Lung microvascular endothelial cell (primary cell): ENCODE measurements around the gene PSMD8. TPM values are rescaled to one million over a fixed set of nuclear protein-coding genes. Genes with fewer than 3 reads are reported as not detected.
A peak's percentile ranks its signal among the peaks of the same experiment; 100 is the strongest.
"Not testable (repeated sequence)": the region's sequence is repeated elsewhere in the genome, so short reads cannot be mapped to it uniquely, and the experiment has no call there.

Experiments
- DNase-seq, 2 donors: peaks; one replicate each; pipeline versions ENCODE4 v3.0.0 to v3.0.0-alpha.2; 2010; ENCODE audit warnings: low read depth in 2 of 2
- total RNA-seq: library from RNA; depleted of rRNA; stranded (reverse); fragments of >200 nt; gene quantifications from 2 replicates; pipeline ENCODE4 v1.2.1, GENCODE V29; 2014

PSMD8 gene
- total RNA-seq, 1 donor from 2014 or later, result 178 TPM

DNA sequence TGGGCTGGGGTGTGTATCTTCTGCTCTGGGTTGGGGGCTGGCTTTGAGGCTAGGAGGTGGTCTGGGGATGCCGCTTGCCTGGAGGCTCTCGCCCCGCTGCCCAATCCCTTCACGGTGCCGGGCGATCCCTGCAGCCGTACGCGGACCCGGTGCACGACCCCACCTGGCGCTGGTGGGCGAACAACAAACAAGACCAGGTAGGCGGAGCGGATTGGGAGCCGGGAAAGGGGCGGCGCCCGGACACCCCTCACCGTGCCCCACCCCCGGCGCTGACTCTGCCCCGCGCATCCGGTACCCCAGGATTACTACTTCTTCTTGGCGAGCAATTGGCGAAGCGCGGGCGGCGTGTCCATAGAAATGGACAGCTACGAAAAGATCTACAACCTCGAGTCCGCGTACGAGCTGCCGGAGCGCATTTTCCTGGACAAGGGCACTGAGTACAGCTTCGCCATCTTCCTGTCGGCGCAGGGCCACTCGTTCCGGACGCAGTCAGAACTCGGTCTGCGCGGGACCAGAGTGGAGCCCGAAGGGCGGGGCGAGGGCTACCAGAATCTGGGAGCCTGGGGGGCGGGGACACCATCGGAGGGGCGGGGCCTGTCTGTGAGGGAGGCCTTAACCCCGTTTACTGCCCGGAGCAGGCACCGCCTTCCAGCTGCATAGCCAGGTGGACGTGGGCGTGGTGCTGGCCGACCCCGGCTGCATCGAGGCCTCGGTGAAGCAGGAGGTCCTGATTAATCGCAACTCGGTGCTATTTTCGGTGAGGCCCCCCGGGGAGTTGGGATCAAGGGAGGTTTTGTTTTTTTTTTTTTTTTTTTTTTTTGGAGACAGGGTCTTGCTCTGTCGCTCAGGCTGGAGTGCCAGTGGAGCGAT lies 12.1 kb upstream of the PSMD8 start:
- peak; percentile 45 to 69 for DNase-seq

DNA sequence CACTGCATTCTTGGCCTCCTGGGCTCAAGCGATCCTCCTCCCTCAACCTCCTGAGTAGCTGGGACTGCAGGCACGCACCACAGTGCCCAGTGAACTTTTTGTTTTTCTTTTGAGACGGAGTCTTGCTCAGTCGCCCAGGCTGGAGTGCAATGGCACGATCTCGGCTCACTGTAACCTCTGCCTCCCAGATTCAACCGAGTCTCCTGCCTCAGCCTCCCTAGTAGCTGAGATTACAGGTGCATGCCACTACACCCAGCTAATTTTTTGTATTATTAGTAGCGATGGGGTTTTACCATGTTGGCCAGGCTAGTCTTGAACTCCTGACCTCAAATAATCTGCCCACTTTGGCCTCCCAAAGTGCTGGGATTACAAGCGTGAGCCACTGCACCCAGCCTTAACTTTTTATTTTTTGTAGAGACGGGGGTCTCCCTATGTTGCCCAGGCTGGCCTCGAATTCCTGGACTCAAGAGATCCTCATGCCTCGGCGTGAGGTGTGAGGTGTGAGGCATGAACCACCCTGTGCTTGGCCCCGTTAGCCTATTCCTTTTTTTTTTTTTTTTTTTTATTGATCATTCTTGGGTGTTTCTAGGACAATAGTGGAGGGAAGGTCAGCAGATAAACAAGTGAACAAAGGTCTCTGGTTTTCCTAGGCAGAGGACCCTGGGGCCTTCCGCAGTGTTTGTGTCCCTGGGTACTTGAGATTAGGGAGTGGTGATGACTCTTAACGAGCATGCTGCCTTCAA lies 11.3 kb upstream of the PSMD8 start:
- DNase-seq, result not testable (repeated sequence)

DNA sequence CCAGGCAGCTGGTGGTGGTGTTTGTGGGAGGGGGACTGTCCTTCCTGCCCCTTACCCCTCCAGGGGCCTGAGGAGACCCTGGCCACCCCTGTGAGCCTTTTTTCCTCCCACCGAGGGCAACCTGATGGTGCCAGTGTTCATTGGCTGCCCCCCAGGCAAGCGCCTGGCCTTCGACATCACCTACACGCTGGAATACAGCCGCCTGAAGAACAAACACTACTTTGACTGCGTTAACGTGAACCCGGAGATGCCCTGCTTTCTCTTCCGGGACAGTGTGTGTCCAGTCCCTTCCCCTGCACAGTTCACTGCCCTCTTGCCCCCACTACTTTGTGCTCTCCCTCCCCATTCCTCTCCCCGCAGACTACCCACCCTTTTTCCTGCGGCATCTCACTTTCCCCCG lies 7.3 kb upstream of the PSMD8 start:
- DNase-seq, result no peak

DNA sequence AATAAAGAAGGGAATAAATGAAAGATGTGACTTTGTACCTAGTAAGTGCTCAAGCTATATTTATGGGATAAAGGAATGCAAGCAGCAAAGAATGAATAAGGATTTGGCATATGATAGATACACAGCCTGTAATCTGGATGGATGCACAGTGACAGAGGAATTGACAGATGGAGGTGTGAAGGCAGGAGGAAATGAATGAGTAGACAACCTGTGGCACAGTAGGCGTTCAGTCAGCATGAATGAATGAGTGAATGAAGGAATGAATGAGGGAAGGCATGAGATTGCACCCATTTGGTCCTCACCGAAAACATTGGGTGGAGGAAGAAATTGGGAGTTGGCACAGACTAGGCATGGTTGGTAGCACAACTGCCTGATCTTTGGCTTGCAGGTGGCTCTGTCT lies 4.8 kb upstream of the PSMD8 start:
- no peak for DNase-seq

DNA sequence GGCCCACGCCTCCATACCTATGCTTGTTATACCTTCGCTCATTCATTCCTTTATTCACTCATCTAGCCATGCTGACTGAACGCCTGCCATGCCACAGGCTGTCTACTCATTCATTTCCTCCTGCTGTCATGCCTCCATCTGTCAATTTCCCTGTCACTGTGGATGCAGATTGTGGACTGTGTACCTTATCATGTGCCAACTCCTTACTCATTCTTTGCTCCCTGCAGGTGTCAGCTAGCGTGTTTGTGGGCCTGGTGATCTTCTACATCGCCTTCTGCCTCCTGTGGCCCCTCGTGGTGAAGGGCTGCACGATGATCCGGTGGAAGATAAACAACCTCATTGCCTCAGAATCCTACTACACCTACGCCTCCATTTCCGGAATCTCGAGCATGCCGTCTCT lies 4.1 kb upstream of the PSMD8 start:
- DNase-seq, result no peak

DNA sequence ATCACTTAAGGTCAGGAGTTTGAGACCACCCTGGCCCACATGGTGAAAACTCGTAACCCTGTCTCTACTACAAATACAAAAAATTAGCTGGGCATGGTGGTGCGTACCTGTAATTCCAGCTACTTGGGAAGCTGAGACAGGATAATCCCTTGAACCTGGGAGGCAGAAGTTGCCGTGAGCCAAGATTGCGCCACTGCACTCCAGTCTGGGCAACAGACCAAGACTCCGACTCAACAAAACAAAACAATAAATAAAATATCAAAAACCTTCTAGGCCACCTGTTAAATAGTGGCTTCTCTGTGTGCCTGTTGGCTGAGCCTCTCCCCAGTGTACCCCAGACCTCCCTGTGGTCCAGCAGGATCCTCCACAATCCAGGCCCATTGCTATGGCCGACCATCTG lies 3.3 kb upstream of the PSMD8 start:
- DNase-seq, result no peak

DNA sequence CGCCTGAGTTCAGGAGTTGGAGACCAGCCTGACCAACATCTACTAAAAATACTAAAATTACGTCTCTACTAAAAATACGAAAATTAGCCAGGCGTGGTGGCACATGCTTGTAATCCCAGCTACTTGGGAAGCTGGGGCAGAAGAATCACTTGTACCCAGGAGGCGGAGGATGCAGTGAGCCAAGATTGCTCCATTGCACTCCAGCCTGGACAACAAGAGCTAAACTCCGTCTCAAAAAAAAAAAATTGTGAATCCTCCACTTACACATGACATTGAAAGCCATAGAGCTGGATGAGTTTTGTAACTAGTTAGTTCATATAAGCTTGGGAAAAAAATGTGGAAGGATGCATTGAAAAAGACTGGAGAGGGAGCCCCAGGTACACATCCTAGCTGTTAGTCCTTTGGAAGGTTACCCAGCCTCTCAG lies 452 bp upstream of the PSMD8 start:
- no peak for DNase-seq

DNA sequence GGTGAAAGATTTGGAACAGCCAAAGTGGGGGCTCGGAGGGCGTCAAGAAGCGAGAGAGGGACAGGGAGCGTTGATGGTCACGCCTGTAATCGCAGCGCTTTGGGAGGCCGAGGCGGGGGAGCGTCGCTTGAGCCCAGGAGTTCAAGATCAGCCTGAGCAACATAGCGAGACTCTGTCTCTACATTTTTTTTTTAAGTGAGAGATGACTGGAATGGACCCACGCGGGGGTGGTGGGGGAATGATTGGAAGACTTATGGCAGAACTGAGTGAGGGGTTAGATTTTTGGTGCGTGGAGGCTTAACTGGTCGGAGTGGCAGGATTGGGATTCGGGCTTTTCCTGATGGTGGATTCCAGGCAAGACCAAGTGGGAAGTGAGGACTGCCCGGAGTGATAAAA lies 725 bp downstream of the PSMD8 start:
- DNase-seq, result no peak

DNA sequence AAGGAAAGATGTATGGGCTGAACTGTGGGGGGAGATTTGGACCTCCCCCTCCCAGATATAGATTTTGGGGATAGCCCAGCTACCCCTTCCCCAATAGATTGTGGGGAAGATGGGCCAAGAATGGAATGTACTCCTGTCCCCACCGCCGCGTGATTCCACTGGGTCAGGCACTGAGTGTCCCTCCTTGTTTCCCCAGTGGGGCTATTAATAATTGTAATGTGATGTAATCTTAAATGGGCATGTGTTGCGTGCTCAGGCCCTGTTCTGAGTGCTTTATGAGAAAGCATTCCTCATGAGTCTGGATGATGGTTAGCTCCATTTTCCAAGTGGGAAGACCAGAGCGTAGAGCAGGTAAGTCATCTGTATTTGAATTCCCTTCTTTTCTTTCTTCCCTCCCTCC lies 1.4 kb downstream of the PSMD8 start:
- peak in 1 of 2 donors; percentile 28 for DNase-seq

DNA sequence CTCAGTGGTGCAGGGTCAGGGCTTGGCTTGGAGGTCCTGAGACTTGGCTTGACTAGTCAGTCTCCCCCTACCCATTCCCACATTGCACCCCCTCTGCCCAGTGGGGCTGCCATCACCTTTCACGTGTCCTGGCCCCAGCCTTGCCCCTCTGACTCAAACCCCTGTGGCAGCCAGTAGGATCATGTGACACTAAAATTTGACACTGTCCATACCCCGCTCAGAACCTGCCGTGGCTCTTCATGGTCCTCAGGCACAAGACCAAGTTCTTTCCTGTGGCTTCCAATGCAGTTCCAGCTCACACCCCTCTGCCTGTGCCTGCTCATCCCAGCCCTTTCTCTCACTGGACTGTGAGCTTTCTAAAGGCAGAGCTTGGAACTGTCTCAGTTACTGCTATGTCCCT lies 2.2 kb downstream of the PSMD8 start:
- DNase-seq, result no peak

DNA sequence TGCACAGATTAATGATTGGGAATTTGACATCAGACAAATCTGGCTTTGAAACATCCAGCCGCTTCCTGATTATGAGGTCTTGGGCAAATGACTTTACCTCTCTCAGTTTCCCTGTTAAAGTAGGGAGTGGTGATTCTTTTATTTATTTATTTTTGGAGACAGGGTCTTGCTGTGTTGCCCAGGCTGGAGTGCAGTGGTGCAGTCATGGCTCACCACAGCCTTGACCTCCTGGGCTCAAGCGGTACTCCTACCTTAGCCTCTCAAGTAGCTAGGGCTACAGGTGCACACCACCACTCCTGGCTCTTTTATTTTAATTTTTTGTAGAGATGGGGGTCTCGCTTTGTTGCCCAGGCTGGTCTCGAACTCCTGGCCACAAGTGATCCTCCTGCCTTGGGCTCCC lies 2.7 kb downstream of the PSMD8 start:
- DNase-seq, result no peak

DNA sequence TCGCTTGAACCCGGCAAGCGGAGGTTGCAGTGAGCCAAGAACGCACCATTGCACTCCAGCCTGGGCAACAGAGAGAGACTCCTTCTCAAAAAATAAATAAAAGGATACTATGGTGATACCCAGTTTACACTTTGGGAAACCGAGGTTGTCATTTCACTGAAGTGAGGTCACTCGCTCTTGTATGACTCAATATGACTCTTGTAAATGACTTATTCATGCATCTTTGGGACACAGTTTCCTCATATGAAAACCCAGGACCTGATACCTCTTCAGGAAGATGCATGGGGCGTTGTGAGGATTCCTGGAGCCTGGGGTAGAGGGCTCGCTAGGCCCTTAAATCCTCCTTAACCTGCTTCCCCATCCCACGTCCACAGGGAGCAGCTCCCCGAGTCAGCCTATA lies 4.5 kb downstream of the PSMD8 start:
- no peak for DNase-seq

DNA sequence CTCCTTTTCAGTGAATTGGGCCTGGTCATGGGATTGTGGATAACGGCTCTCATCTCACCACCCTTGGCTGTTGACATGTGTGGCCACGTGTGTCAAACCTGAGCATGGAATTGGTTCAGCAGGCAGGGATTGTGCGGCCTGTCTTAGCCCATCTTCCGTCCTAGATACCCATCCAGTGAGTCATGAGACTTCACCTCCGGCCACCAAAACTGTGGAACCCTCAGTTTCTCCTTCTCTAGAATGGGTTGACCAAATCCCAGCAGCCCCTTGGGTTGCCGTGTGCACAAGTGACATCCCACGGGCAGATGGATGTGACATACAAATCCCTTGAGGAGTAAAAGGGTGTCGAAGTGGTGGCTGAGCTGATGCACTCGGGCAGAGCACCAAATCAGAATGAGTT lies 6.8 kb downstream of the PSMD8 start:
- DNase-seq, result no peak

DNA sequence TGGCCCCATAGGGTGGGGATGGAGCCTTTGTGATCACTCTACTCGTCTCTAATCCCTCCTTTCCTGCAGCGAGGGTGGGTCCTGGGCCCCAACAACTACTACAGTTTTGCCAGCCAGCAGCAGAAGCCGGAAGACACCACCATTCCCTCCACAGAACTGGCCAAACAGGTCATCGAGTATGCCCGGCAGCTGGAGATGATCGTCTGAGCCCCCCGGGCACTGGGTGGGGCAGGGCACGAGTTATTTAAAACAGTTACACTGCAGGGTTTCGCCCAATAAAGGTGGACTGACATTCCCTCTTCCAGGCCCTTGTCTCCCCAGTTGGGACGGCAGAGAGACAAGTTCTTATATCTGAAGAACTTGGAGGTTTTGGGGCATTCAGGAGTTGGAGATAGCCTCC lies 8.8 kb downstream of the PSMD8 start:
- DNase-seq, result no peak

DNA sequence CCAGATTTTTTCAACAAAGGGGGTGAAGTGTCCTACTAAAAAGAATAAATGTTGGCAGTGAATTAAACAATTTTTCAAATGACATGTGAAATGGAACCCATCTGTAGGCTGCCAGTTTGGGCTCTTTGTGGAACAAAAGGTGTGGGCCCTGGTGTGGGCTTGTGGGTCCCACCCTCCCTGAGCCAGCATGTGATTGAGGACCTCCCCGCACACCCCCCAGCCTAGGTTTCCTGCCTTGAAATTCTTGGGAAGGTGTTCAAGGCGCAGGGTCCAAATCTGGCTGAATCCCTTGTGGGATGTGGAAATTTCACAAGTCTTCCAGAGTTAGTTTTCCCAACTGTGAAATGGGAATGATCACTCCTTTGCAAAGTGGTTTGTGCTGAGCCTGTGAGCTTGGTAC lies 9.4 kb downstream of the PSMD8 start:
- no peak for DNase-seq

DNA sequence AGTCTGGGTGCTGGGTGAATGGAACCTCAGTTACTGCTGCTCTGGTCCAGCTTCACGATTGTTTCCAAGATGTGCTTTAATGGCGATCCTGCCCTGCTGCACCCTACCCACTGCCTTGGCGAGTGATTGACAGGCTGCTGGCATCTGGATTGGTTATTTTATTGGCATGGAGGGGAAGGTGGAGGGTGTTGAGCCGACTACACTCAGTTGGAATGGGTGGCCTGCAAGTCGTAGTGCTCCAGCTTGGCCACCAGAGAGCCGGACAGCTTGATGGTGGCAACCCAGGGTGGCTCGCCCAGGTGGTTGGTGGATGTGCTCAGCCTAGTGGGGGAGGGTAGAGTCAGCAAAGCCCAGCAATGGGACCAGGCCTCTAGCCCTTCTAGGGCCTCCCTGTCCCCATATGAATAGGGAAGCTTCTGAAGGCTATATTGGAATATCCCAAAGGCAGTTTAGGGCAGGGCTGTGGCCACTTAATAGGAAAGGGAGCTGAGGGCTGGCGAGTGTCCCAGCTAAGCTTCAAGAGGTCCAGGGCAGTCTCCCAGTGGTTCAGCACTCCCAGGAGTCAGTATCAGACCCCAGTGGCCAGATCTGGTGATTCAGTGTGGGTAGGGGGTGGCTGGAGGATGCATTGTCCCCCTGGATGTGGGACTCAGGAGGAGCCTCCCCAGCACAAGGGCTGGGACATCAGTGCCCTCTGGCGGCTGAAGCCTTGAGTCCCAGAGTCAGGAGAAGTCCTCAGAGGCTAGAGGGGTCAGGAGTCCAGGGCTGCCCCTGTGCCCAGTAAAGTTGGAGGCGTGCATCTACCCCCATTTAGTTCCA lies 10.0 kb downstream of the PSMD8 start:
- peak in 1 of 2 donors; percentile 45 for DNase-seq

DNA sequence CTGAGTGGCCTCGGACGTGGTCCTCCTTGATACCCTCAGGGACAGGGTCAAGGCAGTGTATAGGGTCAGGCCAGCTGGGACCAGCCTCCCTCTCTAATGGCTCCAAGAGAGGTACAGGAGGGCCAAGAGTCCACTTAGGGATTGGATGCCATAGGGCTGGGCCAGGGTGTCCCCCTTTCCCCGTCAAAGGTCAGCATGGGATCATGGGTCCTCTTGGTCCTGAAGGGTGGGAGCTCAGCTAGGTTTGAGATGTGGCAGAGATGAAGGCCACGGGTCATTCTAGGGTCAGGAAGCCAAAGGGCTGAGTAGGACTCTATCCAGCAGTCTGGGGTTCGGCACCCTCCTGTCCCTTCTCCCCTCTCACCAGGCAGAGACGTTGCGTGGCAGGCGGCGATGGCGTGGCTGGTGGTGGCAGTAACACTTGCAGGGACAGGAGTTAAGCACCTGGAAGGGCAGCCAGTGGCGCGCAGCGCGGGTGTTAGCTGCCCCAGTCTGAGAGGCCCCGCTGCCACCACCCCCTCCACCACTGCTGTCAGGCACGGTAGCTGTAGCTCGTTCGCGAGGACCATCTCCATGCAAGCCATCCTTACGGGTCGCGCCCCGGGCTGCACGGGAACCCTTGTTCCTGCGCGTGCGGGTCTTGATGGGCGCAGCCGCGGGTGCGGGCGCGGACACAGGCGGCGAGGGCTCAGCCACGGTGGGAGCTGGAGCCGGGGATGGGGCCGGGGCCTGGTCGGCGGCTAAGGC lies 10.9 kb downstream of the PSMD8 start:
- DNase-seq, result no peak

DNA sequence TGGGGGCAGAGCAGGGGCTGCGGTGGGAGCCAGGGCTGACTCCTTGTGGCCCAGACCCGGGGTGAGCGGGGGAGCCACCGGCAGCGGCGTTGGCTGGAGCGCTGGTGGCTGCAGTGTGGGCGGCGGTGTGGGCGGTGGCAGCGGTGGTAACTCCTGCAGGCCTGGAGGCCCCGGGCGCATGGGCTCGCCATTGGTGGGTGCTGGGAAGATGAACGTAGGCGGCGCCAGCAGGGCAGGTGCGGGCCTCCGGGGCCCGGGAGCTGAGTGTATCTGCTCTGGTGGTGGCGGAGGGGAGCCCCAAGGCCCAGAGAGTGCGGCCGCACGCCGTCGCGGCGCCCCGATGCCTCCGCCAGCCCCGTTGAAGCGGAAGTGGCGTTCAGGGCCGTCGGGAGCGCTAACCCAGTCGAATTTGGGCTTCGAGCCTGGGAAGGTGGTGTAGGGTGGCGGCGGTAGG lies 11.5 kb downstream of the PSMD8 start:
- no peak for DNase-seq

DNA sequence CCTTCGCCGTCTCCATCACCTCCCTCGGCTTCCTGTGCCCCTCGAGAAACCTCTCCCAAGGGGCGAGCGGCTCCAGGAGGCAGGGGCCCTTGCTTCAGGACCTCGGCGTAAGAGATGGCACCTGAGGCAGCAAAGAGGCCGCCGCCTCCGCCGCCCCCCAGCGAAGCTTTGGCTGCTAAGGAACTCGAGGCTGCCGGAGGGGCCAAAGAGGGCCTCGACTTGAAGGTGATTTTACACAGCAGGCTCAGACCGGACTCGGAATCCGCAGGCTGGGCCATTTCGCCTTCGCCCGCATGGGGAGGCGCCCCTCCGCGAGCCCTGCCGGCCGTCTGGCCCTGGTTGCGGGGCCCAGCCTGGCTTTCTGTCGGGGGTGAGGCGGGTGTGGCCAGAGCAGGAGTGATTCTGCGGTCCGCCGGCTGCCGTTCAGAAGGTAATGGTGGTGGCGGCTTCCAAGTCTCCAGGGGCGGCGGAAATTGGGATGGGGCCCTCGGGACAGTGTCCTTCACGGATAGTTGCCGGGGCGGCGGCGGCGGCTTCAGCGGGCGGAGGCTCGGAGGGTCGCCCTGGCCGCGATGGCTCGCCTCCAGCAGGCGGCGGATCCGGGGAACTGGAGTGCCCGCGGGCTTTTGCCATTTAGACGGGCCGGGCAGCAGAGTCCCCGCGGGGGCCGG lies 12.1 kb downstream of the PSMD8 start:
- no peak for DNase-seq

DNA sequence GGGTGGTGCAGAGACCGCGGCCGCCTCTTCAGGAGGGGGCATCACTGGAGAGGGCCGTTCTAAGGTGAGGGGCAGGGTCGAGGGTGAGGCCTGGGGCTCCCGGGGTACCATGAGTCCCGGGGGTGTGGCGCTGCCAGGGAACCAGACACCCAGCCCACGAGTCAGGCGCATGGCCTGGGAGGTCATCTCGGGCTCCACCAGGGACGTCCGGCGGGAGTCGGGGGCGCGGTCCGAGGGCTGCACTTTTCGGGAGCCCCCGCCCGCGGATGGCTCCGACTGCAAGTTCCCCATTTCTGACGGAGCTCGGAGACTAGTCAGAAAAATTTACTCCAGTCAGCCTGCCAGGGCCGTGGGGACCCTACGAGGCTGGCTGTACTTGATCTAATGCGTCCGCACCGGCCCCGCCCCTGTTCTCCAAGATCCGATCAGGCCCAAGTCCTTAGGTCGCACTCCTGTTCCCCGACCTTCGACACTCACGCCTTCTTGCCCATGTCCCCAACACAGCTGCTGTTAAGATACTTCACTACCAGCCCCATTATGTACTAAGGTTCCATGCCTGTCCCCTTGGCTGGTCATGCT lies 12.7 kb downstream of the PSMD8 start:
- peak in 1 of 2 donors; percentile 22 for DNase-seq
